Activated CD4-positive, alpha-beta T cell treated with anti-CD3 and anti-CD28 coated beads for 48 hours (primary cell): ENCODE measurements around the gene IQGAP3.
"Not testable (repeated sequence)": the region's sequence is repeated elsewhere in the genome, so short reads cannot be mapped to it uniquely, and the experiment has no call there.

Source experiments
- DNase-seq: peaks from one replicate; pipeline ENCODE4 v3.0.0-alpha.2; 2020

Gene IQGAP3, protein sequence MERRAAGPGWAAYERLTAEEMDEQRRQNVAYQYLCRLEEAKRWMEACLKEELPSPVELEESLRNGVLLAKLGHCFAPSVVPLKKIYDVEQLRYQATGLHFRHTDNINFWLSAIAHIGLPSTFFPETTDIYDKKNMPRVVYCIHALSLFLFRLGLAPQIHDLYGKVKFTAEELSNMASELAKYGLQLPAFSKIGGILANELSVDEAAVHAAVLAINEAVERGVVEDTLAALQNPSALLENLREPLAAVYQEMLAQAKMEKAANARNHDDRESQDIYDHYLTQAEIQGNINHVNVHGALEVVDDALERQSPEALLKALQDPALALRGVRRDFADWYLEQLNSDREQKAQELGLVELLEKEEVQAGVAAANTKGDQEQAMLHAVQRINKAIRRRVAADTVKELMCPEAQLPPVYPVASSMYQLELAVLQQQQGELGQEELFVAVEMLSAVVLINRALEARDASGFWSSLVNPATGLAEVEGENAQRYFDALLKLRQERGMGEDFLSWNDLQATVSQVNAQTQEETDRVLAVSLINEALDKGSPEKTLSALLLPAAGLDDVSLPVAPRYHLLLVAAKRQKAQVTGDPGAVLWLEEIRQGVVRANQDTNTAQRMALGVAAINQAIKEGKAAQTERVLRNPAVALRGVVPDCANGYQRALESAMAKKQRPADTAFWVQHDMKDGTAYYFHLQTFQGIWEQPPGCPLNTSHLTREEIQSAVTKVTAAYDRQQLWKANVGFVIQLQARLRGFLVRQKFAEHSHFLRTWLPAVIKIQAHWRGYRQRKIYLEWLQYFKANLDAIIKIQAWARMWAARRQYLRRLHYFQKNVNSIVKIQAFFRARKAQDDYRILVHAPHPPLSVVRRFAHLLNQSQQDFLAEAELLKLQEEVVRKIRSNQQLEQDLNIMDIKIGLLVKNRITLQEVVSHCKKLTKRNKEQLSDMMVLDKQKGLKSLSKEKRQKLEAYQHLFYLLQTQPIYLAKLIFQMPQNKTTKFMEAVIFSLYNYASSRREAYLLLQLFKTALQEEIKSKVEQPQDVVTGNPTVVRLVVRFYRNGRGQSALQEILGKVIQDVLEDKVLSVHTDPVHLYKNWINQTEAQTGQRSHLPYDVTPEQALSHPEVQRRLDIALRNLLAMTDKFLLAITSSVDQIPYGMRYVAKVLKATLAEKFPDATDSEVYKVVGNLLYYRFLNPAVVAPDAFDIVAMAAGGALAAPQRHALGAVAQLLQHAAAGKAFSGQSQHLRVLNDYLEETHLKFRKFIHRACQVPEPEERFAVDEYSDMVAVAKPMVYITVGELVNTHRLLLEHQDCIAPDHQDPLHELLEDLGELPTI (N-terminal part only)

DNA sequence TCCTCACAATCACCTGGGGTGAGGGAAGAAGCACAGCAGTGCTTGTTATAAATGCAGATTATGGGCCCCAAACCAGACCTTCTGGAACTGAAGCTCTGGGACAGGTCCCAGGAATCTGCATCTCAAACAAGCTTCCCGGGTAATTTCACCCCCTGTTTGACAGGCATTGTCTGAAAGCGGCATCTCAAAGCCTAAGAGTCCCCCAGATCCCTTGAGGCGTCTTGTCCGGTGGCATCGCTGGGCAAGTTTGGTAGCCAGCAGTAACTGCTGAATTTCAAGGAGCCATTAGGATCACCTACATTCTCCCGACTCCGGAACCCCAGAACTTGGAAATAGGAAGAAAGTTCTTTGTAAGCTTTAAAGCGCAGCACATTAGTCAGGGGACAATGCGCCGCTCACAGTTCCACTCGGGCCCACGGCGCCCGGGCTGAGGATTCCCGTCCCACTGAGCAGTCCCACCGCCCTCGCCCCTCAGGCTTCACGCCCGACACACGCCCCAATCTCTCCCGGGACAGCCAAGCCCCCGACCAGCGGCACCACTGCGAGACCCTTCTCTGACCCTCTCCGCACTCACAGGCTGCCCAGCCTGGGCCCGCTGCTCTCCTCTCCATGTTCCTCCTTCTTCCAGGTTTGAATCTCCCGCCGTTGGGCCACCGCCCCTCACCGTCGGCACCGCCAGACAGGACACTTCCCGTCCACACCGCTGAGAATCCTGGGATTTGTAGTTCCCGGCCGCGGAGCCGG lies at the start of gene IQGAP3:
Gene IQGAP3, minus strand, starts transcription at position 647 of the 744 bp plus-strand sequence. Its CDS starts 36 bp downstream, at position 611.
- peak; percentile 83 for DNase-seq

DNA sequence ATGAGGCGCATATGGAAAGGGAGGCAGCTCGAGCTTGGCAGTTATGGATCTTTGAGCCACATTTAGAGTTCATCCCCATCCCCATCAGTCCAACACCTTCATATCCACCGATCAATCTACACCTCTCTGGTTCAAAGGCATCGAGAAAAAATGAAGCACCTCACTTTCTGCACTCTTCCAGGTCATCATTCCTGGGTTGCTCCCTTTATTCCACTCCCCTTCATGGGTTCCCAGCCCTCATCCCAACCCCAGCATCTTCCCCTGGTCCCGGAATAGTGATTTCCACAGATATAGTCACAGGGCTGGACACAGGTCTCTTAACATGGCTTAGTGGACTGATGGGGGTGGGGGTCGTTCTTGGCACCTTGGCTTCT lies 47.2 kb upstream of the IQGAP3 start:
- DNase-seq = no peak

DNA sequence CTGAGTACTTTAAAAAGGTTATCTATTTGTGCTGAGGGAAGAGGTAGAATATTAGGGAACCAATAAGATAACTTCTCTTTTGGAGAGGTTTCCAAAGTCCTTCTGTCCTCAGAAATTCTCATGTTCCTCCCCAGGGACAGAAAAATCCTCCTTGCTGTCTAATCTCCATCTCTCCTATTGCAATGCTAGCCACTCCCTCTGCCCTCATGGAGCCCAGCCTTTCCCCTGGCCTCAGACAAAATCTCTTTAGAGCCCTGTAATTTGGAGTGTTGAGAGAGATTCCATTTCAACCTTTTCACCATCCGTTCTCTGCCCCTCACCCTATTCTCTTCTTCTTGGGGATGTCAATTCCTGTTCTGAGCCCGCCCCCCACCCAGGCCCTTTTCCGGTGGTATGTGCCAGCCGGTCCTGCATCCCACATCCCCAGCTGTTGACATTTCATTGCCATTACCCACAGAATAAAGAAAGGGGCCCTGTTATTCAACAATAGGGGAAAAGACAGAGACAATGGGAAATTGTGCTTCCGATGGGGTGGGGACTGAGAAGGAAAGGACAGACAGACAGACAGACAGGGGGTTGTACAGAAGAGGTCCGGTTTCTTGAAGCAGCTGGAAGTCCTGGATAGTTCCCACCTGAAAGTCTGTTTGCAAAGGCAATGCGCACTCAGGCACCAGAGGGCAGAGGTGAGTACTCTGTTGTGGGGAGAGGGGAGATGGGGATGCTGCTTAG lies 46.7 kb upstream of the IQGAP3 start, which contains the start of gene HAPLN2:
Gene HAPLN2, plus strand, starts transcription at position 563 of the 729 bp plus-strand sequence. CDS start 4,076 bp downstream, outside the sequence.
- peak; percentile 40 for DNase-seq

DNA sequence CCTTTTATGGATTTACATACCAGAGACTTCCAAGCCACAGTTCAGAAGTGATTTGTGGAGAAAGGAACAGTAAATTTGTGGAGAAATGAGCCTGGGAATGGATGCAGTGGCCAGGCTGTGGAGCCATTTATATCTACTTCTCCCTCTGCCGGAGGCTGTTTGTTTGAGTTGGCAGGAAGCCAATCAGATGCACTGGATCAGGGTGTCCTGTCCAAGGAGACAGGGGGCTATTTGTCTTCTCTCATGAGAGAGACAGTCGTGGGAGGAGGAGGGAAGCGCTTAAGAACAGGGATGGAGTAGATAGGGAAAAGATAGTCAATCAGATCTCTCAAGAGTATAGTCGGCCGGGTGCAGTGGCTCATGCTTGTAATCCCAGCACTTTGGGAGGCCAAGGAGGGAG lies 44.1 kb upstream of the IQGAP3 start:
- no peak for DNase-seq

DNA sequence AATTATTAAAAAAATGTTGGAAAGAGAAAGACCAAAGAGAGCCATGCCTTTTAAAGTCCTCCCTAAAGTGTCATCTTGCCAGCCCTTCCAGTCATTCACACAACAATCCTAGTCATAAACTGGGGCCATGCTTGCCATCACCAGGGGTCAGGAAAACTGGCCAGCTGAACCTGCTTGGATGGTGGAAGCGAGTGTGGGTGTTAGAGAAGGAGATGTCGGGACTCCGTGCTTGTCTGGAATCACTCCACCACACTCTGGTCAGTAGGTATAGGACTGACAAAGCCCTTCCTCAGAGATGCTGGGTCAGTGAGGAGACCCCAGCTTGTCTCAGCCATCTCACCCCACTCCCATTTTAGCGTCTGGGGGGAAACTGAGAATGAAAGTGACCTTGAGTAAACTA lies 43.6 kb upstream of the IQGAP3 start:
- no peak for DNase-seq

DNA sequence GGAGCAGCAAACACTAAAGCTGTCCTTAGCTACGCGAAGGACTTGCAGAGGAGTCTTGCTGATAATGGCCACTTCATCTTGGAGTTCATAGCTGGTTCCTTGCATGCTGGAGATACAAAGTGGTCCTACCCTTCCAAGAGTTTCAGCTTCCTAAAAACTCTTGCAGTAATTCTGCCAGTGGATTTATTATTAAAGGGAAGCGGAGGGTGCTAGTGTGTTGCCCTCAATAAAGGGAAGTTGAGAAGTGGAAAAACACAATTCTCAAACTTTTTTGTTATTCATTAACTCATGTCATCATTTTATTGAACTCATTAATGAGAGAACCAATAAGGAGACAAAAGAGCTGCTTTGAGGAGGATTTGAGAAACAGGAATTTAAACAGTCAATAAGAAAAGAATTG lies 40.3 kb upstream of the IQGAP3 start:
- no peak for DNase-seq

DNA sequence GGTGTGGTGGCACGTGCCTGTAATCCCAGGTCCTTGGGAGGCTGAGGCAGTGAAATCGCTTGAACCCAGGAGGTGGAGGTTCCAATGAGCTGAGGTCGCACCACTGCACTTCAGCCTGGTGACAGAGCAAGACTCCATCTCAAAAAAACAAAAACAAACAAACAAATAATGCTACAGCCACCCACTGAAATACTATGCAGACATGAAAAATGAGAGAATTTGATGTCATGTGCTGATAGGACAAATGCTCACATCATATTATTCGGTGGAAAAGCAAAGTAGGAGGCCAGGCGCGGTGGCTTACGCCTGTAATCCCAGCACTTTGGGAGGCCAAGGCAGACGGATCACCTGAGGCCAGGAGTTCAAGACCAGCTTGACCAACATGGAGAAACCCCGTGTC lies 37.7 kb upstream of the IQGAP3 start:
- not testable (repeated sequence) for DNase-seq

DNA sequence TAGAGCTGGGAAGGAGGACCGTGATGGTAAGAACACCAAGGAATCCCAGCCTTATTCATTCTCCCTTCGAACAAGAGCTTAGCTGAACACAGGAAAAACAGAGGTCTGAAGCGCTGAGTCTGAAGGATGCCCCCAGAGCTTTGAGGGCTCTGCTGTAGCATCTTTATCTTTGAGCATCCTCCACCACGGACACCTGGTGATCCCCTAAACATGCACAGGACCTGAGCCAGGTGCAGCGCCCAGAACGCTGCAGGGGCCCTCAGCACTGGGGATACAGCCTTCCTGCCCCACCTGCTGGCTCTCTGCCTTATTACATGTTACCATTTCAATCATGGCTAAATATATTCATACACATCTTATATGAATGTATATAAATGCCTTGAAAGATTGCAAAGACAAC lies 36.6 kb upstream of the IQGAP3 start:
- peak; percentile 75 for DNase-seq

DNA sequence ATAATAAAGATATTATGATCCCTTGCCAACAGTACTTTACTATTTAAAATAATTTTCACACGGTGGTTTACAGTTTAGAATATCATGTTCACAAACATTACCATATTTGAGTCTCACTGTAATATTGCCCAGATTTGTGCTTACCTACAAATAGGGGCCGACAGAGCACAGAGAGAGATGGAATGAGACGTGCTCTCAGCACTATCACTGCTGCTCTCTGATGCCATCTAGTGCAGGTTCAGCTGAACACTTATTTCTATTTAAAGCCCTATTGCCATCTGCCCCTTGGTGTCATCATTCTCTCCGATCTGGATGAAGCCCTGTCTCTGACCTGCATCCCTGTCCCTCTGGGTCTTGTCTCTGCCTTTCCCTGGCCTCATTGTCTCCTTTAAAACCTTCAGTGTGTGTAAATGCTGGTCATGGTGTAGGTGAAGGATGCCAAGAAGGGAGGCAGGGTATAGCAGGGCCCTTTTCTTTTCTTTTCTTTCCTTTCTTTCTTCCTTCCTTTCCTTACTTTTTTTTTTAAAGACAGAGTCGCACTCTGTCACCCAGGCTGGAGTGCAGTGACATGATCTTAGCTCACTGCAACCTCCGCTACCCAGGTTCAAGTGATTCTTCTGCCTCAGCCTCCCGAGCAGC lies 35.8 kb upstream of the IQGAP3 start:
- peak; percentile 69 for DNase-seq

DNA sequence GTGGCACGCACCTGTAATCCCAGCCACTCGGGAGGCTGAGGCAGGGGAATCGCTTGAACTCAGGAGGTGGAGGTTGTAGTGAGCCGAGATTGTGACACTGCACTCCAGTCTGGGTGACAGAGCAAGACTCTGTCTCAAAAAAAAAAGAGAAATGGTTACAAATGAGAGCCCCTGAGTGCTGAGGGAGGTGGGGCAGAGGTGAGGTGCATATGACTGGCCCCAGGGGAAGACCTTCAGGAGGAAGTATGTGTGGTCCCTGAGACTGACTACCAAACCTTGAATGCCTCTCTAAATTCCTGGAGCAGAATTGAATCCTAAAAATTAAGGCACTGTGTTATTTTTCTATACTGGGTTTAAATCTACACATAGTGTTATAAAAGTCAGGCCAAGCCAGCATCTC lies 35.0 kb upstream of the IQGAP3 start:
- not testable (repeated sequence) for DNase-seq

DNA sequence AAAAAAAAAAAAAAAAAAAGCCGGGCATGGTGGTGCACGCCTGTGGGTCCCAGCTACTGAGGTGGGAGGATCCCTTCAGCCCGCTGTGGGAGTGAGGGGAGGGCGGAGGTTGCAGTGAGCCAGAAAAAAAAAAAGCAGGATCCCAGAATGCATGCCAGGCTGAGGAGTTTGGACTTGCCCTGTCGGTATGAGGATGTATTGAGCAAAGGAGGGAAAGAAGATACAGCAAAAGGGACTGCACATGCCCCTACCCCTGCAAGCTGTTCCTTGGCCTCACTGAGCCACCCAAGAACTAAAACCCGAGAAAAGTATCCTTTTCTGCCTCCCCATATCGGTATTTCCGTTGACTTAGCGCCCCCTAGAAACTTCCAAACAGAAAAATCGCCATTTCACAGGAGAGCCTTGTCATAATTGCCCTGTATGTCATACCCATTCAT lies 30.2 kb upstream of the IQGAP3 start:
- DNase-seq = peak; percentile 26

DNA sequence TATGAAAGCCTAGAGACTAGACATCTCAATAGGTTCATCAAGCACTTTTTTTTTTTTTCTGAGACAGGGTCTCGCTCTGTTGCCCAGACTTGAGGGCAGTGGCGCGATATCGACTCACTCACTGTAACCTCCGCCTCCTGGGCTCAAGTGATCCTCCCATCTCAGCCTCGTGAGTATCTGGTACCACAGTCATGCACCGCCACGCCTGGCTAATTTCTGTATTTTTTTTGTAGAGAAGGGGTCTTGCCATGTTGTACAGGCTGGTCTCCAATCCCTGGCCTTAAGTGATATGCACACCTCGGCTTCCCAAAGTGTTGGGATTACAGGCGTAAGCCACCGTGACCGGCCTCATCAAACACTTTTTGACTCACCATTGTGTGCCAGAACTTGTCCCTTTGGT lies 29.5 kb upstream of the IQGAP3 start:
- DNase-seq = no peak

DNA sequence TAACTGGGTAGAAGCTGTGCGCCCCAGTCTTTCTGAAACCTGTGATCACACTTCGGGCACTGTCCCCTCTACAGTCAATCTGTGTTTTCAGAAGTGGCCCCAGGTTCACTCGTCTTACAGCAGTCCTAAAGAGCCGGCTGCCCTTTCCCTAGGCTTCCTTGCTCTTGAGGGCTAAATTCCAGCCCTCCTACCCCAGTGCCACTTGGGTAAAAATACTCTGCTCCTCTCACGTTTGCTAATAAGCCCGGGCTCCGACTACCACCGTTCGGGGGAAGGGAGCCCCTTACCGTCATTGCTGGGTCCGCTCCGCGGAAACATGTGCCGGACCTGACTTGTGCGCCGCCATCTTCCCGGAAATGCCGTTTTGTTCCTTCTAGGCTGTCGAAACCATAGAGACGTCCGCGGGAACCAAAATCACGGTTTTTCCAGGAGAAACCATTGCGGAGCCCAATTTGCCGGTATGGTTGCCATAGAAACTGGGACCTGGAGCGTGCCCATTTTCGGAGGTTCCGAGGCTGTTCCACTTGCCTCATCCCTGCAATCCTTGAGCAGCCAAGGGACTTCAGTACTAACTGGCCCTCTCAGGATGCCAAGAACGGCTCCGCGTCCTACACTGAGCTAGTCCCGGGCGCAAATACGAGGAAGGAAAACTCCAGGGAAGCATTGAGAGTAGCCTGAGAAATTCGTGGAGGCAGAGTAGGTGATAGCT lies 28.9 kb upstream of the IQGAP3 start, which contains the start of gene GPATCH4:
Gene GPATCH4, minus strand, starts transcription at position 358 of the 709 bp plus-strand sequence.
- peak; percentile 86 for DNase-seq

DNA sequence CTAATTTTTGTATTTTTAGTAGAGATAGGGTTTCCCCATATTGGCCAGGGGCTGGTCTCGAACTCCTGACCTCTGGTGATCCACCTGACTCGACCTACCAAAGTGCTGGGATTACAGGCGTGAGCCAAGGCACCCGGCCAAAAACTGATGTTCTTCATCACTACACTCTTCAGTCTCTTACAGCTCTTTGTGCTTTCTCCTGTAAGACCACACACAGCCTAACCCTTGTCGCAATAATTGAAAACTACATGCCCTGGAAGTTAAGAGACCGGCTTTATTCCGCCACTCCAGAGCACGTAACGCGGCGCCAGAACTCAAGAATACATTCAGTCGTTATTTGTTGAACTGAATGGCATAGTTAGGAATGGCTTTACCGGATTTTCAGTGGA lies 28.4 kb upstream of the IQGAP3 start:
- DNase-seq = no peak

DNA sequence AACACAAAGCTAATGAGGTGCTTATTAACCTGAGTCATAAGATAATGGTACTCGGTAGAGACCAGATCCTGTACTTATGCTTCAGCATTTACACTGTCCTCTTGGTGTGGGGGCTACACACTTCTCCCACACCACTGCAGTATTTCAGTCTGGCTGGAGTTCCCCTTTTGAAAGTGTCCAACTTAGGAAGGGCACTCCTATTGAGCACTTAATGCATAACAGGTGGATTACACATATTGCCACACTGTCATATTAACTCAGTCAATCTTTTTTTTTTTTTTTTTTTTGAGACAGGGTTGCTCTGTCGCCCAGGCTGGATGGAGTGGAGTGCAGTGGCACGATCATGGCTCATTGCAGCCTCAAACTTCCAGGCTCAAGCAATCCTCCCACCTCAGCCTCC lies 27.4 kb upstream of the IQGAP3 start:
- DNase-seq = no peak

DNA sequence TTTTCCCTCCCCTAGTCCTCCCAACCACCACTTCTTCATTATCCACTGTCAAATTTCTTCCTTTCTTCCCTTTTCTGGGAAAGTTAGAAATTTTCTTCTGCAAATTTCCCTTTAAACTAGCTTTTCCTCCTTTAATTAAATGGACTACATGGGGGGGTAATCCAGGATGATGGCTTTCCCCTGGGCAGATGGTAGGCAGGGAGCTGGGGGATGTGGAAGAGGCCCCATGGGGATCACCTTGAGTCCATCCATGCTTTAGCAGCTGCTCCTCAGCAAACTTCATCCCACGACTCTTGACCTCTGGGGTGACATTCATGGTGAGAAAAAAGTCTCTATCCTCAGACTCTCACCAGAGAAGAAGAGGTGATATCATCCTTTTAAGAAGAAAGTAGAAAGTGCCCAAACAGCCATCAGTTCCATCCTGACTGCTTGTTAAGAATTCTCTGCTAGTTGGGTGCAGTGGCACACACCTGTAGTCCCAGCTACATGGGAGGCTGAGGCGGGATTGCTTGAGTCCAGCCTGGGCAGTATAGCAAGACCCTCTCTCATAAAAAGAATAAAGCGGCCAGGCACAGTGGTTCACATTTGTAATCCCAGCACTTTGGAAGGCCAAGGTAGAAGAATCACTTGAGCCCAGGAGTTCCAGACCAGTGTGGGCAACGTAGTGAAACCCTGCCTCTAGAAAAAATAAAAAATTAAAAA lies 26.5 kb upstream of the IQGAP3 start:
- DNase-seq = no peak

DNA sequence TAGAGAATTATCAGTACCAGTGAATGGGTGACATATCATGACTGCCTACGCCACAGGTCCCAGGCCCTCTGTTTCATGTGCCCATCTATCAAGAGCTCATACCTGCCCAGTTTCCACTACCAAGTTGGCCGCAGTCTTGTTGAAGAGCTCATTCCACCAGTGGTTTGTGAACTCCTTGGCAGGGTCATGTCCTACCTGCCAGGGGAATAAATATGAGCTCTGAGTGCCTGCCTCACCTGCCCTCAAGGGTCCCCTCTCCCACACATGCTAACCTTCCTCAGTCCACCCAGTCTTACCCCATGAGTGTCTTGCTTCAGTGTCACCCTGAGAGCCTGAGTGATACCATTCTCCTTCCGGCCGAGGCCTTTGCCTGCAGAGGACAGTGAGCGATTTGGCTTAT lies 25.8 kb upstream of the IQGAP3 start:
- no peak for DNase-seq

DNA sequence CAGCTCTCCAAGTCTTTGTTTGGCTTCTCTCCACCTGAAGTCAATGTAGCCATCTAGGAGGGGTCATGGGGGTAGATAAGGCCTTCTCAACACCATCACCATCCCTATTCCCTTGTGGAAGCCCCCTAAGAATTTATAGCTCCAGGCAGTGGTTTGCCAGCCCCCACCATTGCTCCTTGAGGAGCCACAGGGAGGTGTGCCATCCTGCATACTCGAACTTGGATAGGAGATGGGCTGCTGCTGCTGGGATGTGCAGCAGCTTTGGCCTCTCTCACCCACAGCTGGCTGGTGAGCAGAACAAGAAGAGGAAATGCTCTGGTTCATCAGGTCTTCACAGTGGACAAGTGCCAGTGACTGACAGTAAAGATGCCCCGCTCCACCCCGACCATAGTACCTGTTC lies 24.1 kb upstream of the IQGAP3 start:
- DNase-seq = no peak

DNA sequence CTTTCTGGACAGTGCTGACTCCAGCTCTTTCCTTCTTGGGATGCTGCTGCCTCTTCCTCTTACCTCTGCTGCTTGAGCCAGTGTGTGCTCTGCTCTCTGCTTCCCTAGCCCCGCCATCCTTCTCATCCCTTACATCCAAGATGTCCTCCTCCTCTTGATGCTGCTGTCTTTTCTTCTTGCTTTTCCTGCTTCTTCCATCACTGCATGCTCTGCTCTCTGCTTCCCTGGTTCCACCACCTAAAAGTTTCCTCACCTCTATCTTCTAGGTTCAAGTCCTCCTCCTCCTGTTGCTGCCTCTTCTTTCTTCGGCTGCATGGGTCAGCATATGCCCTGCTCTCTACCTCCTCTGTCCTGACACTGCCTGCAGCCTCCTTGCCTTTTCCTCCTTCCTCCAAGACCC lies 22.7 kb upstream of the IQGAP3 start:
- DNase-seq = no peak
